Endothelial cell (in vitro differentiated cells): ENCODE data around the gene KRTAP5-7. TPM values are rescaled to one million over a fixed set of nuclear protein-coding genes. Genes with fewer than 3 reads are reported as not detected.
"Not testable (repeated sequence)": the region's sequence is repeated elsewhere in the genome, so short reads cannot be mapped to it uniquely, and the experiment has no call there.

Experiments used
- DNase-seq: peaks from one replicate; pipeline ENCODE4 v3.0.0; 2021; ENCODE audit warnings: low spot score
- H3K27ac Mint-ChIP-seq: one replicate; pipeline ENCODE4 v1.8.0; 2021; ENCODE audit warnings: mixed read lengths, inconsistent platforms; ENCODE audit not compliant: unreplicated experiment
- H3K27me3 Mint-ChIP-seq: one replicate; pipeline ENCODE4 v1.8.0; 2021; ENCODE audit warnings: mild to moderate bottlenecking, moderate library complexity, mixed read lengths, inconsistent platforms; ENCODE audit not compliant: unreplicated experiment
- H3K36me3 Mint-ChIP-seq: one replicate; pipeline ENCODE4 v1.8.0; 2021; ENCODE audit warnings: mild to moderate bottlenecking, low read depth, mixed read lengths, inconsistent platforms; ENCODE audit not compliant: unreplicated experiment
- H3K4me1 Mint-ChIP-seq: one replicate; pipeline ENCODE4 v1.8.0; 2021; ENCODE audit warnings: mild to moderate bottlenecking, mixed read lengths, inconsistent platforms; ENCODE audit not compliant: unreplicated experiment
- H3K4me3 Mint-ChIP-seq: one replicate; pipeline ENCODE4 v1.8.0; 2021; ENCODE audit warnings: mild to moderate bottlenecking, mixed read lengths, inconsistent platforms; ENCODE audit not compliant: unreplicated experiment
- H3K9me3 Mint-ChIP-seq: one replicate; pipeline ENCODE4 v1.8.0; 2021; ENCODE audit warnings: mixed read lengths, inconsistent platforms; ENCODE audit not compliant: unreplicated experiment
- CTCF ChIP-seq: fragments of 200-600 bp; sonication (generic); IDR thresholded peaks from one replicate; pipeline ENCODE4 v1.5.0; 2021; ENCODE audit warnings: antibody characterized with exemption; ENCODE audit not compliant: unreplicated experiment
- total RNA-seq: library from RNA; stranded (reverse); fragmentation: NEBNext Ultra II Directional; extraction: Animal tissue kit (Norgen Biotek cat#: 25700); gene quantifications from one replicate; pipeline ENCODE4 v1.2.1, GENCODE V29; 2021; ENCODE audit not compliant: unreplicated experiment

Gene KRTAP5-7
- total RNA-seq, 1 donor from 2014 or later, result not detected

GRCh38 chr11:71535825-71536224 is 8.8 kb downstream of the KRTAP5-7 start:
- no peak for TF ChIP-seq CTCF
- Mint-ChIP-seq H3K36me3 (peaks cover 3% of the 10 kb centered on the region), H3K4me3 (no peak overlapping the region), H3K9me3 (peaks cover 3% of the 10 kb centered on the region), H3K4me1 (peaks cover 7% of the 10 kb centered on the region), H3K27ac (no peak overlapping the region), H3K27me3 (peaks cover 2% of the 10 kb centered on the region)
- DNase-seq, result no peak

- peaks cover 6% of the 10 kb centered on the region for H3K9me3 Mint-ChIP-seq
- peaks cover 2% of the 10 kb centered on the region for H3K27me3 Mint-ChIP-seq
- H3K4me3 Mint-ChIP-seq, result no peak overlapping the region
- peaks cover 4% of the 10 kb centered on the region for H3K36me3 Mint-ChIP-seq
- no peak for DNase-seq
- peaks cover 7% of the 10 kb centered on the region for H3K4me1 Mint-ChIP-seq
- H3K27ac Mint-ChIP-seq, result no peak overlapping the region
- TF ChIP-seq CTCF, result no peak
These were observed 10.5 kb downstream of the KRTAP5-7 start for GRCh38 chr11:71537537-71537936.

GRCh38 chr11:71537977-71538665 is 11.1 kb downstream of the KRTAP5-7 start, which contains the start of gene KRTAP5-8:
Gene KRTAP5-8 (plus strand): TSS chr11:71538025. CDS start chr11:71538056, 31 bp downstream.
- DNase-seq, H3K27ac Mint-ChIP-seq, H3K9me3 Mint-ChIP-seq, H3K36me3 Mint-ChIP-seq, H3K27me3 Mint-ChIP-seq, H3K4me3 Mint-ChIP-seq, H3K4me1 Mint-ChIP-seq: not testable (repeated sequence)

GRCh38 chr11:71538666-71538990 is 11.6 kb downstream of the KRTAP5-7 start:
- Mint-ChIP-seq H3K4me1 (peaks cover 7% of the 10 kb centered on the region), H3K27ac (no peak overlapping the region), H3K9me3 (peaks cover 6% of the 10 kb centered on the region), H3K4me3 (no peak overlapping the region), H3K27me3 (peaks cover 2% of the 10 kb centered on the region), H3K36me3 (peaks cover 4% of the 10 kb centered on the region)
- TF ChIP-seq CTCF, result no peak
- DNase-seq, result no peak

- no peak for TF ChIP-seq CTCF
- Mint-ChIP-seq H3K4me1 (peaks cover 7% of the 10 kb centered on the region), H3K27ac (no peak overlapping the region), H3K36me3 (peaks cover 4% of the 10 kb centered on the region), H3K27me3 (peaks cover 2% of the 10 kb centered on the region), H3K9me3 (peaks cover 6% of the 10 kb centered on the region), H3K4me3 (no peak overlapping the region)
- DNase-seq, result no peak
These were observed 11.9 kb downstream of the KRTAP5-7 start for GRCh38 chr11:71539017-71539416.

GRCh38 chr11:71539971-71540370 is 12.9 kb downstream of the KRTAP5-7 start:
- H3K27me3 Mint-ChIP-seq, H3K9me3 Mint-ChIP-seq, DNase-seq, H3K36me3 Mint-ChIP-seq, H3K27ac Mint-ChIP-seq, H3K4me3 Mint-ChIP-seq: not testable (repeated sequence)
- peaks cover 14% of the 10 kb centered on the region for H3K4me1 Mint-ChIP-seq

- H3K27ac Mint-ChIP-seq, DNase-seq, H3K36me3 Mint-ChIP-seq, H3K9me3 Mint-ChIP-seq, H3K4me3 Mint-ChIP-seq, H3K27me3 Mint-ChIP-seq: not testable (repeated sequence)
- H3K4me1 Mint-ChIP-seq, result peaks cover 17% of the 10 kb centered on the region
These were observed 13.6 kb downstream of the KRTAP5-7 start for GRCh38 chr11:71540521-71541304.
